ENCODE measurements around the gene SET.
"Not testable (repeated sequence)": the region's sequence is repeated elsewhere in the genome, so short reads cannot be mapped to it uniquely, and the experiment has no call there.

Gene SET, protein sequence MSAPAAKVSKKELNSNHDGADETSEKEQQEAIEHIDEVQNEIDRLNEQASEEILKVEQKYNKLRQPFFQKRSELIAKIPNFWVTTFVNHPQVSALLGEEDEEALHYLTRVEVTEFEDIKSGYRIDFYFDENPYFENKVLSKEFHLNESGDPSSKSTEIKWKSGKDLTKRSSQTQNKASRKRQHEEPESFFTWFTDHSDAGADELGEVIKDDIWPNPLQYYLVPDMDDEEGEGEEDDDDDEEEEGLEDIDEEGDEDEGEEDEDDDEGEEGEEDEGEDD

DNA sequence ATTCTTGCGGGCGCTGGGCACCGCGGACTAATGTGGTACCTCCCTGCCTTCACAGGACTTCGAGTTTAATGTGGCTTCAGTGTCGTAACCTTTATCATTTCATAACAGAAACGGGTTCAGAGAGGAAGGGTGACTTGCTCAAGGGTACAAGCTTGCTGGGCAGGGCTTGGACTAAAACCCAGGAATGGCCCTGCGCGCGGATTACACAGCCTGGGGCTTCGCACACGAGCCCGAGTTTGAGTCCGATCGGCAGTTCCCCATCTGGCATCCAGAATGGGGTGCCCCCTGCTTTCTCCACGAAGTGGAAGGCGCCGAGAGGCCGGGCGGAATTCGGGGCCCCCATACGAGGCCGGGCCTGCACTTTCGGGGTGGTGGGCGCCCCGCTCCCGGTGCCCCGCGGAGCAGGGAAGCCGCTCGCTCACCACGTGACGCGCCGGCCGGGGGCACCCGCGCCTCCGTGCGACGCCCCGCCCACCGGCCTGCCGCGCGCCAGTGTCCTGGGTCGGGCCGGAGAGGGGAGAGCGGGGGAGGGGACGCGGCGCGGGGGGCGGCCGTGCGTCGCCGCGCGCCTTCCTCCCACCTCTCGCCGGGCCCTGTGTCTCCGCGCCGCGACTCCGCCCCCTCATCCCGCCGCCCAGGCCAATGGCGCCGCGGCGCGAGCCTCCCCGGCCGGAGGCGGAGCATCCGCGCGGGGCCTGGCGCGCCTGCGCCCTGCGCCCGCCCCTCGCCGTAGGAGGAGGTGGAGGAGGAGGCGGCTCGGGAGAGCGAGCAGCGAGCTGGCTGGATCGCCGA lies at the start of gene SET:
TSS of gene SET (plus strand) at position 722 of the 792 bp plus-strand sequence. CDS start 361 bp downstream, outside the sequence.
- peak; percentile 87 for DNase-seq

DNA sequence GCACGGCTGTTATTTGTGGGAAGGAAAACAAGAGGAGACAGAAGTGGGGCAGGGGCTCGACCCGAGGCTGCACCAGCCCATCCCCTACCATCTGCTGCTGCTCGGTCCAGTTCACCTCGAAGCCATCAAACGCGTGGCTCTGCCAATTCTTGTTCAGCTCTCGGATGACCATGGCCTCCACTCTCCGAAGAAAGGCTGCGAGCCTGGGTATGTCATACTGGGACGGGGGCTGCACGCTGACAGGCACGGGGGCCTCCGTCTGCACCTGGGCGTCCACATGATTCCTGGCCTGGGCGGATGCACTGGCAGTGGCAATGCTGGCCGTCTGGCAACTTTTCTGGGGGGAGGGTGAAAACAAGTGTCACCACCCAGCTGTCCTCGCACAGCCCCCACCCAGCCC lies 48.4 kb upstream of the SET start:
- no peak for DNase-seq

DNA sequence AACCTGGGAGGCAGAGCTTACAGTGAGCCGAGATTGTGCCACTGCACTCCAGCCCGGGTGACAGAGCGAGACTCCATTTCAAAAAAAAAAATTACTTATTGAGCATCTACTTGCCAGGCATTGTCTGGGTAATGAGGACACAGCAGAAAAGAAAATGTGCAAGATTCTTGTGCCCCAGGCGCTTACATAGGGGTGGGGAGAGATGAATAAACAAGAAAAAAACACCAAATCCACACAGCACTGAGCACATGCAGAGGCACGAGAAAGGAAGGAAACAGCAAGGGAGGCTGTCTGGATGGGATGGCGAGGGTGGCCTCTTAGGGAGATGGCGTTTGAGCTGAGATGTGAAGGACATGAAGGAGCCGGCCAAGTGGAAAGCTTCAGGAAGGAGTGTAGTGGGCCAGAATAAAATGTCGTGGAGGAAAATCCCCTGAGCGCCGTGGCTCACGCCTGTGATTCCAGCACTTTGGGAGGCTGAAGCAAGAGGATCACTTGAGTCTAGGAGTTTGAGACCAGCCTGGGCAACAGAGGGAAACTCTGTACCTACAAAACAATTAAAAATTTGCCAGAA lies 46.3 kb upstream of the SET start:
- no peak for DNase-seq

DNA sequence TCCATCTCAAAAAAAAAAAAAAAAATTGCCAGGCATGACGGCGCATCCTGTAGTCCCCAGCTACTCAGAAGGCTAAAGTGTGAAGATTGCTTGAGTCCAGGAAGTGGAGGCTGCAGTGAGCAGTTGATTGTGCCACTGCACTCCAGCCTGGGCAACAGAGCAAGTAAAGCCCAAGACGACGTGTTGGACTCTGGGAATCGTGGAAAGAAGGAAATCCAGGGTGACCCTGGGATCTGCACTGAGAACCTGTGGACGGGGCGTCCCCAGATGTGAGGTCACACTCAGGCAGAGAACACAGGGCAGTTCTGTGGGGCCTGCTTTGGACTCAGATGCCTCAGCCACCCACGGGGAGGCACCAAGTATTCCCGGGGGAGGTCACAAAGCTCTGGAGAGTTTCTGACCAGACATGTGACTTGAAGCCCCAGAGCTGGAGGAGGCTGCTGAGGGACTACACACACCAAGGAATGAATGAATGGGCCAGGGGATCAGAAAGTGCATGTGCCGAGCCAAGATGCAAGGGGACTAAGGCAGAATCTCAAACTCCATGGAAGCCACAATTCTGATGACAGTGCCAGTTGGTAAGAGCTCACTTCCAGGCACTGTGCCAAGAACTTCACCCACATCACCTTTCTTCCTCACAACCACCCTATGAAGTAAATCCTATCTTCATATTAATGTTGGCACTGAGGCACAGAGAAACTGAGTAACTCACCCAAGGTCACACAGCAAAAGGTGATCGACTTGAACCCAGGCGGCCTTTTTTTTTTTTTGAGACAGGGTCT lies 45.3 kb upstream of the SET start:
- no peak for DNase-seq

DNA sequence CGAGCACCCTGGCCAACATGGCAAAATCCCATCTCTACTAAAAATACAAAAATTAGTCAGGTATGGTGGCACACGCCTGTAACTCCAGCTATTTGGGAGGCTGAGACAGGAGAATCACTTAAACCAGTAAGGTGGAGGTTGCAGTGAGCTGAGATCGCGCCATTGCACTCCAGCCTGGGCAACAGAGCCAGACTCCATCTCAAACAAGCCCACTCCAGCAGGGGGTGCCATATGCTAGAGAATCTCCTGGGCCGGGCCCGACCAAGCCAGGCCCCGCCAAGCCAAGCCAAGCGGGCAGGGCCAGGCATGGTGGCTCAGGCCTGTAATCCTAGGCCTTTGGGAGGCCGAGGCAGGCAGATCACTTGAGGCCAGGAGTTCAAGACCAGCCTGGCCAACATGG lies 40.8 kb upstream of the SET start:
- peak; percentile 68 for DNase-seq

DNA sequence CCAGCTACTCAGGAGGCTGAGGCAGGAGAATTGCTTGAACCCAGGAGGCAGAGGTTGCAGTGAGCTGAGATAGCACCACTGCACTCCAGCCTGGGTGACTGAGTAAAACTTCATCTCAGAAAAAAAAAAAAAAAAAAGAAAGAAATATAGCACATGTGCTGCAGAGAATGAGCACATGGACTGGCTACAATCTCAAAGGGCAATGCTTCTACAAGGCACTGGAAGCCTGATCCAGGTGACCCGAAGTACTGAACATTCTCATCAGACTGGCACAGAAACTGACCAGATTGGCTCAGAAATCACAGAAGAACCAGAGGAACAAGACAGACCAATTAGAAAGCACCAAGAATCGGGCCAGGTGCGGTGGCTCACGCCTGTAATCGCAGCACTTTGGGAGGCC lies 37.2 kb upstream of the SET start:
- no peak for DNase-seq

DNA sequence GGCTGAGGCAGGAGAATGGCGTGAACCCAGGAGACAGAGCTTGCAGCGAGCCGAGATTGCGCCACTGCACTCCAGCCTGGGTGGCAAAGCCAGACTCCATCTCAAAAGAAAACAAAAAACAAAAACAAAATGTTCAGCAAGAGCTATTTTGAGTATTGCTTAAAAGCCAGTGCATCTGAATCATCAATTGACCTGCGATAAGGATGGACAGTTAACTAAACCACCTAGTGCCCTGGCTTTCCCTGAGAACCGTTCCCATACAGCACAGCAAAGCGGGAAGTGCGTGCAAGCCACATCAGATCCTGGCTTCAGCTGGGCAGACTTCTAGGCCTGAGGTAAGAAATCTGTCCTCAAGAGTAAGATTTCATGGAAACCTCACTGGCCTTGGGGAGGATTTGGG lies 35.1 kb upstream of the SET start:
- no peak for DNase-seq

DNA sequence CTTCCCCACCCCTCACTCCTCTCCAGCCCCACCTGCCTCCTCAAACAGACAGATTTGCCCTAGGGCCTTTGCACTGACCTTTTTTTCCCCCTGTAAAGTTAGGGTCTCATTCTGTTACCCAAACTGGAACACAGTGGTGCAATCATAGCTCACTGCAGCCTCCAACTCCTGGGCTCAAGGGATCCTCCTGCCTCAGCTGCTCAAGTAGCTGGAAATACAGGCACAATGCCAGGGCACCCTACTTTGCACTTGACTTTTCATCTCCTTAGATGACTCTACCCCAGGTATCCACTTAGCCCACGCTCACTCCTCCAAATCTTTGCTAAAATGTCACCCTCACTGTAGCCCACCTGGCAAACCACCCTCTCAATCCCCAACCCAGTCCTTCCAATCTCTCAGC lies 34.5 kb upstream of the SET start:
- DNase-seq: no peak

DNA sequence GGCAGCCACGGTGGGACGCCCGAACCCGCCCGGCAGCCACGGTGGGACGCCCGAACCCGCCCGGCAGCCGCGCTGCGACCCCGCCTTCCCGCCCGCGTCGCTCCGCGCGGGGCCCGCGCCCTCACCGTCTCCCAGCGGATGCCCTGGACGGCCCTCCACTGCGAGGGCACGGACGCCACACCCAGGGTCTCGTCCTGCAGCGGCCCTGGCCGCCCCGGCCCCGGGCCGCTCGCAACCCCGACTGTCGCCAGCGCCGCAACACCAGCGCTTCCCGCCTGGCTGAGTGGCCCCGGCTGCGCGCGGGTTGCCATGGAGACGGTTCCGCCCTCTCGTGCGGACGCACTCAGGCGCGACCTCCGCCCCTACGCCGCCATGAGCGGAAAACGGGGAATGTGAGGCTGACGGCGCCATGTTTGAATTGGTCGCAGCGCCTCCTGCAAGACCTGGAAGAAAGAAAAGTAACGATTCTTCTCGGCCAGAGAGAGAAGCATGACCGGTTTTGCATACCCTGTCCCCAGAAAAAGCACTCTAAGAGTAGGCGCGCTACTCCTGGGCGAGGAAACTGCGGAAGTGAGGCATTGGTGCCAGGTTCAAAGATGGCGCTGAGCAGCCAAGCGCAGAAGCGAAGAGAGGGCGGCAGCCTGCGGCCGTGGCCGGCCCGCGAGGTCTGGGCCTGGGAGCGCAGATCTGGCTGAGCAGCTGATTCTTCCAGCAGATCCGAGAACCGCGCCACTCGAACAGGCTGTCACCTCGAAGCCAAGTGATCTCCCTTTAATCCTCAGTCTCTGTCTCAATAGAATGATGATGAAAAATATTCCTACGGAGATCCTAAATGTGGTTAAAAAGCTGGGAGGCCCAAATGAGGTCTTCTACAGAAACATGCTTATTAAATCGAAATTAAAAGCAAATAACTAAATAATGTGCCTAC lies 32.3 kb upstream of the SET start, which contains the start of gene DYNC2I2:
TSS of gene DYNC2I2 (minus strand) at position 432 of the 928 bp plus-strand sequence. CDS start at position 311, 121 bp downstream.
- peak; percentile 97 for DNase-seq

DNA sequence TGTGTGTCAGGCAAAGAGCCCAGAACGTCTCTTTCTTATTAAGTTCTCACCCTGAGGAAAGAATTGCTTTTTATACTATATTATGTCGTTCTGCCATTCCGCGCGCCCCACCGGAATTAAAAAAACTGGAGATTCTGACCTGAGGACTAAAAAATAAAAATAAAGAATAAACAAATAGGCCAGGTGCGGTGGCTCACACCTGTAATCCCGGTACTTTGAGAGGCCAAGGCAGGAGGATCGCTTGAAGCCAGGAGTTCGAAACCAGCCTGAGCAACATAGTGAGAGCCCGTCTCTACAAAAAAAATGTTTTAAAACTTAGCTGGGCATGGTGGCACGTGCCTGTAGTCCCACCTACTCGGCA lies 31.7 kb upstream of the SET start:
- DNase-seq: no peak

DNA sequence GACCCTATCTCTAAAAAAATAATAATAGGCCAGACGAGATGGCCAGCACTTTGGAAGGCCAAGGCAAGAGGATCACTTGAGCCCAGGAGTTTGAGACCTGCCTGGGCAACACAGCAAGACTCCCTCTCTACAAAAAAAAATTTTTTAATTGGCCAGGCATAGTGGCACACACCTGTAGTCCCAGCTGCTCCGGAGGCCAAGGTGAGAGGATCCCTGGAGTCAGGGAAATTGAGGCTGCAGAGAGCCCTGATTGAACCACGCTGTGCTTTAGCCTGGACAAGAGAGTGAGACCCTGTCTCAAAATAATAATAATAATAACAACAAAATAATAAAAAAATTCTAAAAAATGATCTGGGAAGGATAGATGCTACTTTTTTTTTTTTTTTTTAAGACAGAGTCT lies 31.2 kb upstream of the SET start:
- no peak for DNase-seq

DNA sequence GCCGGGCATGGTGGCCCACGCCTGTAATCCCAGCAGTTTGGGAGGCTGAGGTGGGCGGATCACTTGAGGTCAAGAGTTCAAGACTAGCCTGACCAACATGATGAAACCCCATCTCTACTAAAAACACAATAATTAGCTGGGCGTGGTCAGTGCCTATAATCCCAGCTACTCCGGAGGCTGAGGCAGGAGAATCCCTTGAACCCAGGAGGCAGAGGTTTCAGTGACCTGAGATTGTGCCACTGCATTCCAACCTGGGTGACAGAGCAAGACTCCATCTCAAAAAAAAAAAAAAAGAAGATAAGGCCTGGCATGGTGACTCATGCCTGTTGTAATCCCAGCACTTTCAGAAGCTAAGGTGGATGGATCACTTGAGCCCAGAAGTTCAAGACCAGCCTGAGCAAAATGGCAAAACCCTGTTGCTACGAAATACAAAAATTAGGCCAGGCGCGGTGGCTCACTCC lies 22.5 kb upstream of the SET start:
- DNase-seq: not testable (repeated sequence)

DNA sequence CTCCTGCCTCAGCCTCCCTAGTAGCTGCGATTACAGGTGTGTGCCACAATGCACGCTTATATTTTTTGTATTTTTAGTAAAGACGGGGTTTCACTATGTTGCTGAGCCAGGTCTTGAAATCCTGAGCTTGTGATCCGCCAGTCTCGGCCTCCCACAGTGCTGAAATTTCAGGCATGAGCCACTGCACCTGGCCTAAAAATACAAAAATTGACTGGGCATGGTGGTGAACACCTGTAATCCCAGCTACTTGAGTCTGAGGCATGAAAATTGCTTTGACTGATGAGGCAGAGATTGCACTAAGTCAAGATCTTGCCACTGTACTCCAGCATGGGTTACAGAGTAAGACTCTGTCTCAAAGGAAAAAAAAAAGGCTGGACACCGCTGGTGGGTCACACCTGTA lies 19.2 kb upstream of the SET start:
- DNase-seq: no peak

DNA sequence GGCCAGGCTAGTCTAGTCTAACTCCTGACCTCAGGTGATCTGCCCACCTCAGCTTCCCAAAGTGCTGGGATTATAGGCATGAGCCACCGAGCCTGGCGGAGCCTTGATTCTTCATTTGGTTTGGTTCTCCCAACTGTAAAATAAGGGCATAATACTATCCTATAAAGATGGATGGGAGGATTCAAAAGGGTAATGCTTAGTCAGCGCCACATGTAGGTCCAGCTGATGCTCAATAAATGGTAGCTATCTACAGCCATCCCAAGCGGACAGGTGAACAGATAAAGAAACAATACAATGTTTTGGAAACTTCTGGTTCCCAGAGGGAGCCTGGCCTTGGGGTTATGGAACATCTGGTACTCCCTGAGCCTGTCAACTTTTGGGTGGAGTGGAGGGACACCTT lies 13.6 kb upstream of the SET start:
- DNase-seq: no peak

DNA sequence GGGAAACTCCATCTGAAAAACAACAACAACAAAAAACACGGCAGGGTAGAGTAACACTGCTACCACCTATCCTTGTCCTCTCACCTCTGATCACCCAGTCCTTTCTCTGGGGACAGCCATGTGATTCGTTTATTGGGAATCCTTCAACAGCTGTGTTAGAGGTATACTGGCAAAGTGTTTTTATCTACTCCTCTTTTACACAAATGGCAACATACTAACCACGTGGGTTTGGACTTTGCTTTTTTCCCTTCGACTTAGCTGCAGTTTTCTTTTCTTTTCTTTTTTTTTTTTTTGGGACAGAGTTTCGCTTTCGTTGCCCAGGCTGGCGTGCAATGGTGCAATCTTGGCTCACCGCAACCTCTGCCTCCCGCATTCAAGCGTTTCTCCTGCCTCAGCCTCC lies 11.2 kb upstream of the SET start:
- DNase-seq: no peak

DNA sequence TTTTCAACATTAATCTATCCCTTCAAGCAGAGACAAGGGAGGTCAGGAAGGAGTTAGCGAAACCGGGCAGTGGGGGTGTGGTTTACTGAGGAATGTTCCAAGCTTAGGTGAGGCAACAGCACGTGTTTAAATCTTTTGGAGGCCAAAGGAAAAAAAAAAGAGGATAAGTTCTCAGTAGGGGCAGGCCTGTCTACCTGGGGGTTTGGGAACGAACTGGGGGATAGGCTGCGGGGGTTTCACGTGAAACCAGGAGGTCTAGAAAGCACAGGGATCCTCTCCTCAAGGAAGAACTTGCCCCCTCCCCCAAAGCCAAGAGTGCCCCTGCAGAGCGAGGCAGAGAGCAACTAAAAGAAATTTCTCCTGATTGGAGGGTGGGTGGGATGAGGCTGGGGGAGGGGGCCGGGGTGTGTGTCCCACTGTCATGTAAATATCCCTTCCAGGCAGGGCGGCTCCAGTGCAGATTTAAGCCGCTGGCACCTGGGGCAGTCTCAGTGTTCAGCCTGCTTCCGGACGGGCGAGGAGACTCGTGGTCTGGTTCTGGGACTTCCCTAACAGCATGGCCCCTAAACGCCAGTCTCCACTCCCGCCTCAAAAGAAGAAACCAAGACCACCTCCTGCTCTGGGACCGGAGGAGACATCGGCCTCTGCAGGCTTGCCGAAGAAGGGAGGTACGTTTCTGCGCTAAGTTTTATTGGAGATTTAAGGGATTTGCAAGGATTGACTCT lies 5.5 kb upstream of the SET start:
- DNase-seq: no peak

DNA sequence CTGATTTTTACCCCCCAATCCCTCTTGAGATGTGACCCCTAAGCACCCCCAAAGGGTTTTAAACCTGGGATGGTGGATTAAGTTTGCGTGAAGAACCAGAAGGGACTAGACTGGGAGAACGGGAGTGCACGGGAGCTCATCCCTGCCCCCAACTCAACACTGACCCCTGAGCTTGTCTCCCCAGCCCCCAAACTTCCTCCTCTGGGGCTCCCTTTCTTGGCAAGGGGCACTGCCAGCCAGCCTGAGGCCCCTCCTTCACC lies 5.0 kb upstream of the SET start:
- no peak for DNase-seq

DNA sequence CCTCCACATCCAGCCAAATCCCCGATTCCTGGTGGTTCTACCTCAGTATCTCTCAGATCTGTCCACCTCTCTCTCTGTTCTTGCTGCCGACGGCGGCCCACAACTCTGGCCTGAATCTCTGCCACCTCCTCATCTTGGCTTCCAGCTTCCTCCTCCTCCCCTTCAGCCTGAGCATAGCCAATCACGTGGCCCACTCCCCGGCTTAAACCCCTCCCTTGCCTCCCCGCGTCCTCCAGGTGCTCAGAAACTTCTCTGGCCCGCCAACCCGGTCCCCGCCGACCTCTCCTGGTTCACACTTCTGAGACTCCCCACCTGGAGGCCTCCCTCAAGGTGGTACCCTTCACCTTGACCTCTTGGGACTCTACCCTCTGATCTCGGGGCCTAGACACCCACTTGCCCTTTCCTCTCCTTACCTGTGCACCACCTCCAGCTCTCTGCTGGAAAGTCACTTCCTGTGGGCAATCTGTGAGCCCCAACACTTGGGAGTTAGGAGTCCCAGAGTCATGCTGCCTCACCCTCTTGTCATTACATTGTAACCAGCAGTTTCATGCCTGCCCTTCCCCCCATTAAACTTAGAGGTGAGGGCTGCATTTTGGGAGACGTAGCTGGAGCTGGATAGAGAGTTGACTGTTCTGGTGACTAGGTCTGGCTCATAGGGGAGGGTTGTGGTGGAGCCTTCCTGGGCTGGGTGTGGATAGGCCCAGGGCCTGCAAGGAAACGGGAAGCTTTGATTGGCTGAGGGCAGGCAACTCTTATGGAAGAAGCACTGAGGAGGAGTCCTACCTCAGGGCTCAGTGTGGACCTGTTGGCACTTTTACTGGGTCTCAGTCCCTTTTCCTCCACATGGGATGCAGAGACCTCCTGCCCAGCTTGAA lies 4.5 kb upstream of the SET start:
- DNase-seq: peak; percentile 65

DNA sequence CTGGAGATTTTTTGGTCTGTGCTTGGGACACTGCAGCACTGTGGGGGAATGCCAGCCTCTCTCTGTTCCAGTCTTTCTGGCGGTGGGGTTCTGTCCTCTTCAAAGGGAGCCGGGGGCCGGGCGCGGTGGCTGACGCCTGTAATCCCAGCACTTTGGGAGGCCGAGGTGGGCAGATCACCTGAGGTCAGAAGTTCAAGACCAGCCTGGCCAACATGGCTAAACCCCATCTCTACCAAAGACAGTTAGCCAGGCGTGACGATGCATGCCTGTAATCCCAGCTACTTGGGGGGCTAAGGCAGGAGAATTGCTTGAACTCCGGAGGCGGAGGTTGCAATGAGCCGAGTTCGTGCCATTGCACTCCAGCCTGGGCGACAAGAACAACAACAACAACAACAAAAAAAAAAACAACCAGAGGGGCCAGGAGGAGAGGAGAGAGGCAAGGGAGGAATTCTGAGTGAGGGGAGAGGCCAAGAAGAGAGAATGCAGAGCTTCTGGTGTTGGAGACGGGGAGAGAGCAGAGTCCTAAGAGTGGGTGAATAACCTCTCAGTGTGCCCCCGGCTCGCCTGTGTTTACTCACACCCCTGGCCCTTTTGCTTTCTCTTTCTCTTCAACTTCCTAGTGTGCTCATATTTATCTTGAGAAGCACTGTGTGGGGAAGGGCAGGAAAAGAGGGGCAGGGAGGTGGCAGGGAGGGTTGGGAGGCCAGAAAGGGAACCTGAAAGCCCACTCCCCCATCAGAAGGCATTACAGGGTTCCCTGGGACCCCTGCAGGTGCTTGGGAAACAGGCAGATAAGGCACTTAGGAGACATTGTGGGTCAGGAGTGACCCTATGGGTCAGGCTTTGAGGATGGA lies 3.2 kb upstream of the SET start:
- no peak for DNase-seq

DNA sequence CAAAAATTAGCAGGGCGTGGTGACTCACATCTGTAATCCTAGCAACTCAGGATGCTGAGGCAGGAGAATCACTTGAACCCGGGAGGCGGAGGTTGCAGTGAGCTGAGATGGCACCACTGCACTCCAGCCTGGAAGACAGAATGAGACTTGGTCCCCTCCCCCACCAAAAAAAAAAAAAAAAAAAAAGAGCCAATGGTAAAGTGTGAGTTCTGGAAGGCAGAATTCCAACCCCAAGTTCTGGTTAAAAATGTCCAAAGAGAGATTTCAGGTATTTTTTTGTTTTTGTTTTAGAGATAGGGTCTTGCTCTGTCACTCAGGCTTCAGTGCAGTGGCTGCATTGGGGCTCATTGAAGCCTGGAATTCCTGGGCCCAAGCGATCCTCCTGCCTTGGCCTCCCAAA lies 1.6 kb upstream of the SET start:
- no peak for DNase-seq

All from activated CD4-positive, alpha-beta T cell treated with anti-CD3 and anti-CD28 coated beads, Interleukin-2, amount 50 U/mL, for 1 hour (primary cell).